Thoracic aorta (tissue), 2 donors: Measurements from ENCODE around the gene RFX4. TPM values are rescaled to one million over a fixed set of nuclear protein-coding genes. Genes with fewer than 3 reads are reported as not detected.

Experiments
- ATAC-seq: fragments of 150-250 bp; one replicate; pipeline ENCODE4 v1.8.0; 2017; ENCODE audit warnings: low read depth; ENCODE audit not compliant: insufficient number of reproducible peaks, low FRiP score
- DNase-seq: peaks from one replicate; pipeline ENCODE4 v3.0.0-alpha.2; 2020; ENCODE audit warnings: low spot score
- H3K27ac ChIP-seq, 2 donors: fragments of 200-600 bp; sonication (generic); 1 replicate in 1 of 2; 2 replicates in 1 of 2; pipeline ENCODE4 v1.5.1; 2016; ENCODE audit warnings: mild to moderate bottlenecking in 2 of 2, moderate library complexity in 2 of 2
- H3K27me3 ChIP-seq: fragments of 200-600 bp; sonication (generic); replicated peaks from 2 replicates; pipeline ENCODE4 v1.6.0; 2016; ENCODE audit warnings: mild to moderate bottlenecking; ENCODE audit not compliant: insufficient read depth
- H3K36me3 ChIP-seq: fragments of 200-600 bp; sonication (generic); one replicate; pipeline ENCODE4 v1.5.1; 2016
- H3K4me1 ChIP-seq, 2 donors: fragments of 200-600 bp; sonication (generic); 1 replicate in 1 of 2; 2 replicates in 1 of 2; pipeline versions ENCODE4 v1.5.1 to v1.6.0; 2016; ENCODE audit warnings: low read depth in 2 of 2, mild to moderate bottlenecking in 1 of 2; ENCODE audit not compliant: control insufficient read depth in 1 of 2
- H3K4me3 ChIP-seq: fragments of 200-600 bp; sonication (generic); 2 replicates; pipeline ENCODE4 v1.5.1; 2016; ENCODE audit warnings: mild to moderate bottlenecking
- H3K9me3 ChIP-seq: fragments of 200-600 bp; sonication (generic); 2 replicates; pipeline ENCODE4 v1.5.1; 2016
- CTCF ChIP-seq: fragments of 200-600 bp; sonication (generic); IDR thresholded peaks from one replicate; pipeline ENCODE4 v1.5.1; 2019; ENCODE audit warnings: antibody characterized with exemption
- total RNA-seq, 2 donors: library from RNA; depleted of rRNA; stranded (reverse); fragments of >200 nt; gene quantifications; one replicate each; pipeline versions ENCODE4 v1.1.0 to v1.2.3, GENCODE V29; 2016

The RFX4 gene
- total RNA-seq, 2 donors from 2014 or later = not detected

GRCh38 chr12:106696681-106697417 is 114.0 kb downstream of the RFX4 start:
- Histone ChIP-seq H3K9me3 (no peaks in the 10 kb centered on the region), H3K36me3 (no peaks in the 10 kb centered on the region), H3K4me1 (no peaks in the 10 kb centered on the region), H3K27me3 (no peaks in the 10 kb centered on the region), H3K4me3 (no peak overlapping the region), H3K27ac (no peak overlapping the region)
- ATAC-seq (no peak), DNase-seq (no peak)
- no peak for TF ChIP-seq CTCF

DNA sequence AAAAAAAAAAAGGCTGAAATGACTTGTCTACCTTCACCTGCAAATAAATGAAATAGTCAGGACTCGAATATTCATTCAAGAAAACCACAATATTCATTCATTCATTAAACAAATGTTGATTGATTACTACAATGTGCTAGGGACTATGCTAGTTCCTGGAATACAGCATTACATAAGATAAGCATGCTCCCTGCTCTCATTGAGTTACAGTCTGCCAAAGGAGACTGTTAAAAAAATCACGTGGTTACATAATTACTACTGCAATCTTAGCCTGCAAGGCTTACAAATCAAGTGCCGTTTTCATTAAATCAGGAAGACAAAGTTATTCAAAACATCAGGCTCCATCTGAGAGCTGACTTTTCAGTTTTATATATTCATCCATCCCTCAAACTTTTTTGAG is 121.3 kb downstream of the RFX4 start:
- ATAC-seq (no peak), DNase-seq (no peak)
- Histone ChIP-seq H3K36me3 (no peaks in the 10 kb centered on the region), H3K9me3 (peaks cover 5% of the 10 kb centered on the region), H3K27me3 (no peaks in the 10 kb centered on the region), H3K27ac (no peak overlapping the region), H3K4me3 (no peak overlapping the region), H3K4me1 (no peaks in the 10 kb centered on the region)
- no peak for TF ChIP-seq CTCF

DNA sequence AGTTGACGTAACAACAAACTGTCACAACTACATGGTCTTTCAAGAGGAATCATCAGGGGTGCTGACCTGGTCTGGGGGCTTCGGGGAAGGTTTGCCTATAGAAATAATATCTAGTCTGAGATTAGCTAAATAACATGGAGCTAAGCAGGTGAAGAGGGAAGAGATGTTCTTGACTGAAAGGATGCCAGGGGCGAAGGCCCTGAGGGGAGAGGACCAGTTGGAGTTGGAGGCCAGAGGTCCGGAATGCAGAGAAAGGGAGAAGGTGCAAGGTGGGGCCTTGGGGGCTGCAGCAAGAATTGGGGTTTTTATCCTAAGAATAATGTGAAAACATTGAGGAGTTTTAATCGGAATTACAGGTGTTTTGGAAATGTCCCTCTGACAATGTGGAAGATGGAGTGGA is 123.2 kb downstream of the RFX4 start:
- DNase-seq (no peak), ATAC-seq (no peak)
- peaks cover 5% of the 10 kb centered on the region for H3K9me3 ChIP-seq
- H3K27ac ChIP-seq = no peak overlapping the region
- H3K36me3 ChIP-seq = no peaks in the 10 kb centered on the region
- H3K4me1 ChIP-seq = no peaks in the 10 kb centered on the region
- no peak overlapping the region for H3K4me3 ChIP-seq
- TF ChIP-seq CTCF = no peak
- H3K27me3 ChIP-seq = no peaks in the 10 kb centered on the region

DNA sequence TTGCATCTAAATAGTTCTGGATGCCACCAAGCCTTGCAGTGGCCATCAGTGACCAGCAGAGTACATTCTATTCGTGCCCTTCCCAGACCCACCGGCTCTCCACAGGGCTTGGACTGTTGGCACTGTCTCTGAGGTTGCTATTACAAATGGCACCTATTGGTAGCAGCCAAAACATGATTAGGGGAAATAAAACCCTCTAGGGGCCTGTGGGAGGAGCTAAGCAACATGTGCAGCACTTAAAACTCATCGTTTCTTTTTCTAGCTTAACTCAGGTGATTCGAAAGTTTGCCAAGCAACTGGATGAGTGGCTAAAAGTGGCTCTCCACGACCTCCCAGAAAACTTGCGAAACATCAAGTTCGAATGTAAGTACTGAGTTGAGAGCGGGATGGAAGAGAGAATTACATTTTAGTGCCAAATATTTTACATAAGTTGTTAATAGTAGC is 126.3 kb downstream of the RFX4 start:
- TF ChIP-seq CTCF = no peak
- Histone ChIP-seq H3K27me3 (no peaks in the 10 kb centered on the region), H3K36me3 (no peaks in the 10 kb centered on the region), H3K9me3 (no peaks in the 10 kb centered on the region), H3K27ac (no peak overlapping the region), H3K4me3 (no peak overlapping the region), H3K4me1 (no peaks in the 10 kb centered on the region)
- ATAC-seq = no peak
- no peak for DNase-seq

- Histone ChIP-seq H3K36me3 (no peaks in the 10 kb centered on the region), H3K27ac (no peak overlapping the region), H3K9me3 (no peaks in the 10 kb centered on the region), H3K4me1 (no peaks in the 10 kb centered on the region), H3K4me3 (no peak overlapping the region), H3K27me3 (no peaks in the 10 kb centered on the region)
- DNase-seq (no peak), ATAC-seq (no peak)
- TF ChIP-seq CTCF = no peak
These were observed 127.5 kb downstream of the RFX4 start for GRCh38 chr12:106710143-106710893.
